Measurements from ENCODE around the gene IDUA.
"Not testable (repeated sequence)": the region's sequence is repeated elsewhere in the genome, so short reads cannot be mapped to it uniquely, and the experiment has no call there.

The IDUA gene

DNA sequence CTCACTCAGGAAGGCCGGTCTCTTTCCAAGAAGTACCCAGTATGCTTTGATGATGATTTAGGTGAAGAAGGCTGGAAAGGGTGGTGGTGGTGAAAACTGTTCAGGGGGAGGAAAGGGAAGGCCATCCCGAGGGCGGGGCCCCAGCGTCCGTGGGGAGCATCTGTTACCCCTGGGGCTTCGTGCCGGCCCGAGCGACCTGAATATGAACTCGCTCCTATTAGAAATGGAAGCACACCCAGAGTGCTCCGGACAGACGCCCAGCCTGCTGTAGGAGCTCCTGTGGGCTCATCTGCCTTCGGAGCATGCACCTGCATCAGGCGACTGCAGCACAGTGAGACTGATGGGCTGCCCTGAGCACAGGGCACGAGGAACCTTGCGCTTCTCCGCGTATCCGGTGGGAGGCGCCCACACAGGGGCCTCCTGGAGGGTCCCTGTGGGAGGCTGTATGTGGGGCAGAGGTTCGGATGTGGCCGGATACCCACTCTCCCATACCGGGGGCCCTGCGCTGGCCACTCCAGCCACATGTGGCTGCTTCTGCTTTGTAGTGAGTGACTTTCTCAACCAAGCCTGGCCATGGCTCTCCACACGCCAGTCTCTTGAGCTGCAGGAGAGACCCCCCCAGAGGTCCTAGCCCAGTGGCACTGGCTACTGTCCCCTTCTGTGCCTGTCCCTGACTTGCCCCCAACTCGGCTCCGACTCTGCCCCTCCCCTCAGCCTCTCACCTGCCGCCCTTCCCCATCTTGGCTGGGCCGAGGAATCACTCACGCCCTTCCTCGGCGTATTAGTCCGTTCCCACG, 61.3 kb downstream of the IDUA start:
- FAIRE-seq = no peak

DNA sequence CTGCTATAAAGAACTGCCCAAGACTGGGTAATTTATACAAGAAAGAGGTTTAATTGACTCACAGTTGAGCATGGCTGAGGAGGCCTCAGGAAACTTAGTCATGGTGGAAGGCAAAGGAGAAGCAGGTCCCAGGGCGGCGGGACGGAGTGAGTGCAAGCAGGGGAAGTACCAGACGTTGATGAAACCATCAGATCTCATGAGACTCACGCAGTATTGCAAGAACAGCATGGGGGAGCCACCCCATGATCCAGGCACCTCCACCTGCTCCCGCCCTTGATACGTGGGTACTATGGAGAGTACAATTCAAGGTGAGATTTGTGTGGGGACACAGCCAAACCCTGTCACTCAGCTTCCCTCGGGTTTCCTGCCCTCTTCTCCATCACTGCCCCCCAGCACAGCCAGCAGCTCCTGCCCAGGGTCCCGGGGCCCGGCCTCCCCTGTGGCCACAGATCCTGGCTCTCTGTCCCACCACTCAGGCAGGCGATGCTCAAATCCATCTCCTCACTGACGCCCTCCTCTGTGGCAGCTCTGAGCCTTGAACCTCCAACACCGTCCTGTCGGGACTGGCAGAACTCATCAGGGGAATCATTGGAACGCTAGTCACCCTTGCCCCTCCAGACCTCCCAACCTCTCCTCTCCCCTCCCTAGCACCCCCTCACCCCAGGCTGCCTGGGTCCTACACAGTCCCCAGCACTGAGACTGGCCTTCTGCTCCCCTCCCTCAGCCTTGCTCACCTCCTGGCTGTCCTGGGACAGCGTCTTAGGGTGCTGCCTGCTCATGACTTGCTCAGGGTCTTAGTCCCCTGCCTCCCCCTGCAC, 62.1 kb downstream of the IDUA start:
- no peak for FAIRE-seq

GRCh38 chr4:1049591-1049905, 62.7 kb downstream of the IDUA start:
- no peak for FAIRE-seq

- FAIRE-seq = no peak
Observed at GRCh38 chr4:1050486-1051213, 63.8 kb downstream of the IDUA start.

DNA sequence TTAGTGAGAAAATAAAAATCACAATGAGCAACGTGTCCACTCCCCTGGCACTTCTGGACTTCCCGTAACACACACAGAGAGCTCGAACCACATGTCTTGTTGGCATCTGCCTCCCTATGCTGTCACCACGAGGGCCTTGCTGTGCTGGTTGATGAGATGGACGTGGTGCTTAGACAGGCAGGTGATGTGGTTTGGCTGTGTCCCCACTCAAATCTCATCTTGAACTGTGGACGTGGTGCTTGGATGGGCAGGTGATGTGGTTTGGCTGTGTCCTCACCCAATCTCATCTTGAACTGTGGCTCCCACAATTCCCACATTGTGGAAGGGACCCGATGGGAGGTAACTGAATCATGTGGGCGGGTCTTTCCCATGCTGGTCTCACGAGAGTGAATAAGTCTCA, 64.6 kb downstream of the IDUA start:
- no peak for FAIRE-seq

GRCh38 chr4:1052231-1052671, 65.4 kb downstream of the IDUA start:
- FAIRE-seq = no peak

GRCh38 chr4:1053080-1053661, 66.3 kb downstream of the IDUA start:
- FAIRE-seq = no peak

- FAIRE-seq = not testable (repeated sequence)
Observed at GRCh38 chr4:1053891-1054290, 67.0 kb downstream of the IDUA start.

All from islet of Langerhans (tissue), 1 donor.